Smooth muscle cell (in vitro differentiated cells): Measurements from ENCODE around the gene C14orf119. TPM values are rescaled to one million over a fixed set of nuclear protein-coding genes. Genes with fewer than 3 reads are reported as not detected.

Experiments used
- DNase-seq: peaks from one replicate; lab custom pipeline; 2025; ENCODE audit not compliant: unreplicated experiment; lab: John Stamatoyannopoulos, UW
- H2AFZ ChIP-seq: fragments of 200-600 bp; sonication (generic); 2 replicates; pipeline ENCODE4 v1.6.0; 2016; ENCODE audit warnings: antibody characterized with exemption, low read depth, mild to moderate bottlenecking
- H3F3A ChIP-seq: fragments of 200-600 bp; sonication (generic); 2 replicates; pipeline ENCODE4 v1.6.0; 2017; ENCODE audit warnings: antibody characterized with exemption, low read depth
- H3K27ac ChIP-seq: fragments of 200-600 bp; sonication (generic); 2 replicates; pipeline ENCODE4 v1.5.1; 2016; ENCODE audit warnings: low read depth, mild to moderate bottlenecking
- H3K27me3 ChIP-seq: fragments of 200-600 bp; sonication (generic); 2 replicates; pipeline ENCODE4 v1.6.1; 2016; ENCODE audit warnings: low read depth, mild to moderate bottlenecking
- H3K36me3 ChIP-seq: fragments of 200-600 bp; sonication (generic); 2 replicates; pipeline ENCODE4 v1.5.1; 2016; ENCODE audit warnings: low read depth
- H3K4me1 ChIP-seq: fragments of 200-600 bp; sonication (generic); 2 replicates; pipeline ENCODE4 v1.5.1; 2016; ENCODE audit warnings: low read depth
- H3K4me2 ChIP-seq: fragments of 200-600 bp; sonication (generic); 2 replicates; pipeline ENCODE4 v1.6.0; 2016; ENCODE audit warnings: mild to moderate bottlenecking
- H3K4me3 ChIP-seq: fragments of 200-600 bp; sonication (generic); 2 replicates; pipeline ENCODE4 v1.5.1; 2016; ENCODE audit warnings: mild to moderate bottlenecking
- H3K79me2 ChIP-seq: fragments of 200-600 bp; sonication (generic); 2 replicates; pipeline ENCODE4 v1.6.0; 2016; ENCODE audit warnings: low read depth, mild to moderate bottlenecking
- H3K9ac ChIP-seq: fragments of 200-600 bp; sonication (generic); 2 replicates; pipeline ENCODE4 v1.6.0; 2016; ENCODE audit warnings: low read depth
- H3K9me3 ChIP-seq: fragments of 200-600 bp; sonication (generic); replicated peaks from 2 replicates; pipeline ENCODE4 v1.5.1; 2016; ENCODE audit warnings: low read depth
- H4K20me1 ChIP-seq: fragments of 200-600 bp; sonication (generic); 2 replicates; pipeline ENCODE4 v1.6.0; 2016; ENCODE audit warnings: low read depth
- CTCF ChIP-seq: fragments of 200-600 bp; sonication (generic); IDR thresholded peaks from 2 replicates; pipeline ENCODE4 v1.5.1; 2017; ENCODE audit warnings: borderline replicate concordance, mild to moderate bottlenecking, antibody characterized with exemption; ENCODE audit not compliant: insufficient read depth, poor library complexity, severe bottlenecking
- WGBS: methylation state at CpG from one replicate; pipeline ENCODE4 v1.1.7; 2016; ENCODE audit warnings: low lambda C conversion rate; 5-methylcytosine and 5-hydroxymethylcytosine counted together
- polyA plus RNA-seq: library from polyadenylated mRNA; unstranded; fragments of >200 nt; fragmentation: Nextera tagmentation; extraction: Ambion mirVana; gene quantifications from 2 replicates; pipeline ENCODE4 v1.2.1, GENCODE V29; 2016
- total RNA-seq: library from RNA; depleted of rRNA; stranded (reverse); fragments of >200 nt; gene quantifications from 2 replicates; pipeline ENCODE4 v1.2.3, GENCODE V29; 2014

C14orf119 gene
- total and polyA plus RNA-seq, 2 experiments from 2014 or later, result 54.1 to 130 TPM

GRCh38 chr14:23136566-23137133, 41.3 kb downstream of the C14orf119 start:
- Histone ChIP-seq H2AFZ (no peak overlapping the region), H3K4me3 (no peak overlapping the region), H3K4me1 (no peaks in the 10 kb centered on the region), H3F3A (no peaks in the 10 kb centered on the region), H3K4me2 (no peak overlapping the region), H3K36me3 (no peaks in the 10 kb centered on the region), H3K79me2 (no peaks in the 10 kb centered on the region), H3K9ac (no peak overlapping the region), H4K20me1 (no peaks in the 10 kb centered on the region), H3K27ac (no peak overlapping the region), H3K9me3 (no peaks in the 10 kb centered on the region), H3K27me3 (no peaks in the 10 kb centered on the region)
- DNase-seq, result no peak
- no peak for TF ChIP-seq CTCF
- WGBS, result 89% methylated on average over 16 of the region's 16 CpGs

- Histone ChIP-seq H3K36me3 (no peaks in the 10 kb centered on the region), H2AFZ (no peak overlapping the region), H3K27ac (no peak overlapping the region), H3K9ac (no peak overlapping the region), H3K4me2 (no peak overlapping the region), H3K4me1 (no peaks in the 10 kb centered on the region), H3K9me3 (no peaks in the 10 kb centered on the region), H3K79me2 (no peaks in the 10 kb centered on the region), H3K4me3 (no peak overlapping the region), H3F3A (no peaks in the 10 kb centered on the region), H4K20me1 (no peaks in the 10 kb centered on the region), H3K27me3 (no peaks in the 10 kb centered on the region)
- WGBS, result 98% methylated on average over 10 of the region's 11 CpGs
- DNase-seq, result no peak
- TF ChIP-seq CTCF, result no peak
Measured at GRCh38 chr14:23137192-23137812, 42.0 kb downstream of the C14orf119 start.

- DNase-seq, result no peak
- no peak overlapping the region for H3K27ac ChIP-seq
- no peak overlapping the region for H2AFZ ChIP-seq
- H3F3A ChIP-seq, result no peaks in the 10 kb centered on the region
- H3K36me3 ChIP-seq, result no peaks in the 10 kb centered on the region
- H3K4me2 ChIP-seq, result peak overlapping the region; percentile 12
- H3K9ac ChIP-seq, result no peak overlapping the region
- H3K27me3 ChIP-seq, result no peaks in the 10 kb centered on the region
- no peaks in the 10 kb centered on the region for H3K9me3 ChIP-seq
- H3K4me1 ChIP-seq, result no peaks in the 10 kb centered on the region
- no peak overlapping the region for H3K4me3 ChIP-seq
- TF ChIP-seq CTCF, result no peak
- no peaks in the 10 kb centered on the region for H4K20me1 ChIP-seq
- 68% methylated on average over 6 of the region's 6 CpGs for WGBS
- H3K79me2 ChIP-seq, result no peaks in the 10 kb centered on the region
Measured at GRCh38 chr14:23137813-23138535, 42.7 kb downstream of the C14orf119 start.
